Neural cell (in vitro differentiated cells): Measurements from ENCODE around the gene COL23A1. TPM values are rescaled to one million over a fixed set of nuclear protein-coding genes. Genes with fewer than 3 reads are reported as not detected.

Experiments
- H2AFZ ChIP-seq: fragments of 200-600, 300-800 bp; sonication (generic), shearing (Covaris generic); 2 replicates; pipeline ENCODE4 v1.6.0; 2014; ENCODE audit warnings: low read depth, mild to moderate bottlenecking, antibody characterized with exemption, low read length, moderate library complexity
- H3F3A ChIP-seq: fragments of 200-600 bp; shearing (Covaris generic); 2 replicates; pipeline ENCODE4 v1.6.1; 2016; ENCODE audit warnings: mild to moderate bottlenecking, moderate library complexity, mixed read lengths, antibody characterized with exemption, low read length; ENCODE audit not compliant: insufficient read depth, poor library complexity, severe bottlenecking
- H3K27ac ChIP-seq: fragments of 200-600, 300-800 bp; sonication (generic), shearing (Covaris generic); 2 replicates; pipeline ENCODE4 v1.5.1; 2014; ENCODE audit warnings: mild to moderate bottlenecking, low read length, moderate library complexity
- H3K27me3 ChIP-seq: fragments of 300-800, 200-600 bp; sonication (generic), shearing (Covaris generic); 2 replicates; pipeline ENCODE4 v1.6.0; 2014; ENCODE audit warnings: mild to moderate bottlenecking, low read depth, low read length, moderate library complexity; ENCODE audit not compliant: insufficient read depth
- H3K36me3 ChIP-seq: fragments of 300-800, 200-600 bp; sonication (generic), shearing (Covaris generic); 2 replicates; pipeline ENCODE4 v1.5.1; 2014; ENCODE audit warnings: mild to moderate bottlenecking, antibody characterized with exemption, low read length, moderate library complexity; ENCODE audit not compliant: insufficient read depth
- H3K4me2 ChIP-seq: fragments of 300-800, 200-600 bp; sonication (generic), shearing (Covaris generic); 2 replicates; pipeline ENCODE4 v1.6.0; 2014; ENCODE audit warnings: mild to moderate bottlenecking, low read length
- H3K4me3 ChIP-seq: fragments of 300-800, 200-600 bp; sonication (generic), shearing (Covaris generic); 2 replicates; pipeline ENCODE4 v1.5.1; 2014; ENCODE audit warnings: mild to moderate bottlenecking, low read length, moderate library complexity
- H3K79me2 ChIP-seq: fragments of 200-600 bp; shearing (Covaris generic); replicated peaks from 2 replicates; pipeline ENCODE4 v1.6.0; 2014; ENCODE audit warnings: mild to moderate bottlenecking, low read length, moderate library complexity; ENCODE audit not compliant: insufficient read depth
- H3K9ac ChIP-seq: fragments of 300-800, 200-600 bp; sonication (generic), shearing (Covaris generic); 2 replicates; pipeline ENCODE4 v1.6.1; 2016; ENCODE audit warnings: mild to moderate bottlenecking, low read length, mixed read lengths
- H3K9me2 ChIP-seq: fragments of 200-600 bp; shearing (Covaris generic); 2 replicates; pipeline ENCODE4 v1.6.1; 2016; ENCODE audit warnings: mild to moderate bottlenecking, low read length, mixed read lengths; ENCODE audit not compliant: insufficient read depth
- H3K9me3 ChIP-seq: fragments of 200-600, 300-800 bp; sonication (generic), shearing (Covaris generic); 2 replicates; pipeline ENCODE4 v1.6.1; 2016; ENCODE audit warnings: mild to moderate bottlenecking, mixed run types, low read length, moderate library complexity, mixed read lengths
- H4K20me1 ChIP-seq: fragments of 200-600 bp; shearing (Covaris generic); 2 replicates; pipeline ENCODE4 v1.6.1; 2016; ENCODE audit warnings: mild to moderate bottlenecking, mixed run types; ENCODE audit not compliant: insufficient read depth
- EP300 ChIP-seq: fragments of 450-650 bp; conservative IDR thresholded peaks from 2 replicates; pipeline ENCODE4 v1.6.1; 2014; ENCODE audit warnings: antibody characterized with exemption, mild to moderate bottlenecking, moderate library complexity; ENCODE audit not compliant: poor library complexity, severe bottlenecking
- MXI1 ChIP-seq: fragments of 450-650 bp; conservative IDR thresholded peaks from 2 replicates; pipeline ENCODE4 v1.6.1; 2014; ENCODE audit warnings: antibody characterized with exemption, mild to moderate bottlenecking; ENCODE audit not compliant: poor library complexity, severe bottlenecking
- POLR2AphosphoS5 ChIP-seq: IDR thresholded peaks from 2 replicates; pipeline ENCODE4 v1.6.1; 2012
- RAD21 ChIP-seq: fragments of 450-650 bp; conservative IDR thresholded peaks from 2 replicates; pipeline ENCODE4 v1.6.1; 2014; ENCODE audit warnings: antibody characterized with exemption, mild to moderate bottlenecking, moderate library complexity
- SMC3 ChIP-seq: fragments of 450-650 bp; conservative IDR thresholded peaks from 2 replicates; pipeline ENCODE4 v1.6.1; 2014; ENCODE audit warnings: antibody characterized with exemption, mild to moderate bottlenecking, moderate library complexity; ENCODE audit not compliant: poor library complexity
- TAF1 ChIP-seq: IDR thresholded peaks from 2 replicates; pipeline ENCODE4 v1.6.1; 2012; ENCODE audit warnings: low read depth
- polyA plus RNA-seq: library from polyadenylated mRNA; depleted of rRNA; stranded (reverse); fragments of >200 nt; gene quantifications from 2 replicates; pipeline ENCODE4 v1.2.3, GENCODE V29; 2014
- TF ChIP-seq, protein P1 (sequence below): IDR thresholded peaks from 2 replicates; pipeline ENCODE4 v1.6.1; 2012; ENCODE audit warnings: borderline replicate concordance
- TF ChIP-seq, protein P2 (sequence below): fragments of 450-650 bp; IDR thresholded peaks from 2 replicates; pipeline ENCODE4 v1.5.1; 2014; ENCODE audit warnings: antibody characterized with exemption, mild to moderate bottlenecking, moderate library complexity; ENCODE audit not compliant: poor library complexity, severe bottlenecking

COL23A1 gene
- polyA plus RNA-seq, 1 donor from 2014 or later: not detected

DNA sequence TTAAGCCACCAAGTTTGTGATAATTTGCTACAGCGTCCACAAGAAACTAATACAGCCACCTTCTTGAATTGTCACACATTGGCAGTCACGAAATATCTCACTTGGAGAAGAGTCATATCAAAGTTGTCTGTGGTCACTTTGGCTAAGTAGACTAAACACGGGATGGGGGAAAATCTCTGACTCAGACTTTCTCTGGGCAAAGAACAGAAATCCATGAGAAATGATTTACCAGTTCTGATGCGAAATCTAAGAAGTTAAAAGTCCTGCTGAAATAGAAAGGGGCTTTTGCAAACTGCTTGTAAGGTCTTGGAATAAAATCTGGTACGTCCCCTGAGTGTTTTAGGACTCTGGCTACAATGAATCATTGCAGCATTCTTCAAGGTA, 158.4 kb downstream of the COL23A1 start (continued):
- TF ChIP-seq, protein P1, sequence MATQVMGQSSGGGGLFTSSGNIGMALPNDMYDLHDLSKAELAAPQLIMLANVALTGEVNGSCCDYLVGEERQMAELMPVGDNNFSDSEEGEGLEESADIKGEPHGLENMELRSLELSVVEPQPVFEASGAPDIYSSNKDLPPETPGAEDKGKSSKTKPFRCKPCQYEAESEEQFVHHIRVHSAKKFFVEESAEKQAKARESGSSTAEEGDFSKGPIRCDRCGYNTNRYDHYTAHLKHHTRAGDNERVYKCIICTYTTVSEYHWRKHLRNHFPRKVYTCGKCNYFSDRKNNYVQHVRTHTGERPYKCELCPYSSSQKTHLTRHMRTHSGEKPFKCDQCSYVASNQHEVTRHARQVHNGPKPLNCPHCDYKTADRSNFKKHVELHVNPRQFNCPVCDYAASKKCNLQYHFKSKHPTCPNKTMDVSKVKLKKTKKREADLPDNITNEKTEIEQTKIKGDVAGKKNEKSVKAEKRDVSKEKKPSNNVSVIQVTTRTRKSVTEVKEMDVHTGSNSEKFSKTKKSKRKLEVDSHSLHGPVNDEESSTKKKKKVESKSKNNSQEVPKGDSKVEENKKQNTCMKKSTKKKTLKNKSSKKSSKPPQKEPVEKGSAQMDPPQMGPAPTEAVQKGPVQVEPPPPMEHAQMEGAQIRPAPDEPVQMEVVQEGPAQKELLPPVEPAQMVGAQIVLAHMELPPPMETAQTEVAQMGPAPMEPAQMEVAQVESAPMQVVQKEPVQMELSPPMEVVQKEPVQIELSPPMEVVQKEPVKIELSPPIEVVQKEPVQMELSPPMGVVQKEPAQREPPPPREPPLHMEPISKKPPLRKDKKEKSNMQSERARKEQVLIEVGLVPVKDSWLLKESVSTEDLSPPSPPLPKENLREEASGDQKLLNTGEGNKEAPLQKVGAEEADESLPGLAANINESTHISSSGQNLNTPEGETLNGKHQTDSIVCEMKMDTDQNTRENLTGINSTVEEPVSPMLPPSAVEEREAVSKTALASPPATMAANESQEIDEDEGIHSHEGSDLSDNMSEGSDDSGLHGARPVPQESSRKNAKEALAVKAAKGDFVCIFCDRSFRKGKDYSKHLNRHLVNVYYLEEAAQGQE: no peak

DNA sequence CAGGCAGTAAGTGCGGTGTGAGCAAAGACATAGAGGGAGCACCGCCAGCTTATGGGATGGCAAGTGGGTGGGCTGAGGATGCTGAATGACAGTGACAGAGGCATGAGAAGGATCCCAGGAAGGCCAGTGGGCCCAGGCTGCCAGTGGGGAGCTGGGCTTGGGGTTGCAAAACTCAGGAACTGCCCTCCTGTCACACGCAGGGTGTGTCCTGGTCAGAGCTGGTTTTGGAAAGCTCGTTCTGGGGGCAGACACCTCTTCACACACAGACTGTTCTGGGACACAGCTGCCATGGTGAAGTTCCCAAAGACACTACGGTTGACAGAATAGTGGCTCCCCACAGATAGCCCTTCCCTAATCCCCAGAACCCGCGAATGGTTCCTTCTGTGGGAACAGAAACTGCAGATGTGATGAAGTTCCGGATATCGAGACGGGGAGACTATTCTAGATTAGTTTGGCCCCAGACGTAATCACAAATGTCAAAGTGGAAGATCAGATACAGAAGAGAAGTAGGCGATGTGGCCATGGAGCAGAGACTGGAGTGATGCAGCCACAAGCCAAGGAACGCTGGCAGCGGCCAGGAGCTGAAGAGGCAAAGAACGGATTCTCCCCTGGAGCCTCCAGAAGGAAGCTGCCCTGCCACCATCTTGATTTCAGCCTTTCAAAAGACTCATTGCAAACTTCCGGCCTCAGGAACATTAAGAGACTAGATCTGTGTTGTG, 159.0 kb downstream of the COL23A1 start:
- Histone ChIP-seq H3K9ac (no peak overlapping the region), H3K9me2 (no peaks in the 10 kb centered on the region), H3K27ac (no peak overlapping the region), H3F3A (no peaks in the 10 kb centered on the region), H3K79me2 (no peaks in the 10 kb centered on the region), H3K9me3 (peaks cover 3% of the 10 kb centered on the region), H3K4me2 (no peak overlapping the region), H3K4me3 (no peak overlapping the region), H3K27me3 (no peaks in the 10 kb centered on the region), H3K36me3 (no peaks in the 10 kb centered on the region), H2AFZ (no peak overlapping the region), H4K20me1 (no peaks in the 10 kb centered on the region)
- no peak for TF ChIP-seq RAD21

DNA sequence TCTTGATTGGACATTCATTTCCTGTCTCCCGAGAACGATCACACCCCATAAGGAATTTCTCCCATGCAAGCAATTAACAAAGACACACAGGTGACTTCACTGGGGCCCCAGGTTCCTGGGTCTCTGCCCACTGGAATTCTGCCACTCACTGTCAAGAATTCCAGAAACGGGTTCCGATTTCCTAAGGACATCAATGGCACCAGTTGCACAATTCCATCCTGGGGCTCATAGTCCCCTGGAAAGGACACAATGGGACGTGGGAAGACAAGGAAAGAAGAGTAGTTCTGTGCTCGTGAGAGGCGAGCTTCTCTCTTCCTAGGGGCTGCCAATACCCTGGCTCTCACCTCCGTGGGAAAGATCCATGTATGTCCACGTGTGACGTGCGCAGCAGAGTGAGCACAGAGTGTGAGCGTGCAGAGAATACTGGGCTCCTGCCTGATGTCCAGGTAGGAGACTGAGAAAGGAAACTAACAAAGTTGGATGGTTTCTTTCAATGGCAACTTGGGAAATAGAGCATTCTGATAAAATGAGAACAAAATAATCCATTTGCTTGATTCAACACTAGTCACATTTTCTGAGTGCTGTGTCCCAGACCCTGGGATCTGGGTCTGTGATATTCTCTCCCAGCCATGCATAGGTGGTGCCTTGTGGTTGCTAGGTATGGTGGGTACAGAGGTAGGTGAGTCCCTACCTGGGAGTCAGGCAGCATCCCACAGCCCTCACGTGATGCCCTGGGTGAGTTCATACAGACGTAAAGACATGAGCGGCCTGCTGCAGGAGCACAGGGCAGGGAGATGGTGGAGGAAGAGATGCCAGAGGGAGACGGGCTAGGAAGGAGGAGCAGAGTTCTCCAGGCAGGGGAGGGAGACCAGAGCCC, 159.8 kb downstream of the COL23A1 start:
- Histone ChIP-seq H2AFZ (no peak overlapping the region), H3K4me3 (no peak overlapping the region), H3K27ac (no peak overlapping the region), H3K36me3 (no peaks in the 10 kb centered on the region), H3K27me3 (no peaks in the 10 kb centered on the region), H3K9me3 (peaks cover 3% of the 10 kb centered on the region), H3F3A (no peaks in the 10 kb centered on the region), H3K9me2 (no peaks in the 10 kb centered on the region), H3K9ac (no peak overlapping the region), H4K20me1 (no peaks in the 10 kb centered on the region), H3K4me2 (no peak overlapping the region), H3K79me2 (no peaks in the 10 kb centered on the region)
- no peak for TF ChIP-seq POLR2AphosphoS5
- TF ChIP-seq MXI1: no peak
- TF ChIP-seq RAD21: no peak
- TF ChIP-seq, protein P2, sequence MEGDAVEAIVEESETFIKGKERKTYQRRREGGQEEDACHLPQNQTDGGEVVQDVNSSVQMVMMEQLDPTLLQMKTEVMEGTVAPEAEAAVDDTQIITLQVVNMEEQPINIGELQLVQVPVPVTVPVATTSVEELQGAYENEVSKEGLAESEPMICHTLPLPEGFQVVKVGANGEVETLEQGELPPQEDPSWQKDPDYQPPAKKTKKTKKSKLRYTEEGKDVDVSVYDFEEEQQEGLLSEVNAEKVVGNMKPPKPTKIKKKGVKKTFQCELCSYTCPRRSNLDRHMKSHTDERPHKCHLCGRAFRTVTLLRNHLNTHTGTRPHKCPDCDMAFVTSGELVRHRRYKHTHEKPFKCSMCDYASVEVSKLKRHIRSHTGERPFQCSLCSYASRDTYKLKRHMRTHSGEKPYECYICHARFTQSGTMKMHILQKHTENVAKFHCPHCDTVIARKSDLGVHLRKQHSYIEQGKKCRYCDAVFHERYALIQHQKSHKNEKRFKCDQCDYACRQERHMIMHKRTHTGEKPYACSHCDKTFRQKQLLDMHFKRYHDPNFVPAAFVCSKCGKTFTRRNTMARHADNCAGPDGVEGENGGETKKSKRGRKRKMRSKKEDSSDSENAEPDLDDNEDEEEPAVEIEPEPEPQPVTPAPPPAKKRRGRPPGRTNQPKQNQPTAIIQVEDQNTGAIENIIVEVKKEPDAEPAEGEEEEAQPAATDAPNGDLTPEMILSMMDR: no peak
- TF ChIP-seq, protein P1: no peak
- no peak for TF ChIP-seq EP300
- TF ChIP-seq SMC3: no peak
- no peak for TF ChIP-seq TAF1
